Activated CD8-positive, alpha-beta memory T cell treated with anti-CD3 and anti-CD28 coated beads for 48 hours (primary cell): ENCODE results near the gene ASB1.
"Not testable (repeated sequence)": the region's sequence is repeated elsewhere in the genome, so short reads cannot be mapped to it uniquely, and the experiment has no call there.

Source experiments
- DNase-seq, 3 experiments: peaks; one replicate each; pipeline ENCODE4 v3.0.0-alpha.2; 2020; ENCODE audit warnings: low read depth in 2 of 3, low spot score in 2 of 3

Gene ASB1

GRCh38 chr2:238441262-238442114 lies 14.8 kb downstream of the ASB1 start:
- no peak for DNase-seq

GRCh38 chr2:238442257-238442656 lies 15.5 kb downstream of the ASB1 start:
- not testable (repeated sequence) for DNase-seq

GRCh38 chr2:238444242-238444641 lies 17.5 kb downstream of the ASB1 start:
- no peak for DNase-seq

GRCh38 chr2:238445409-238446190 lies 18.9 kb downstream of the ASB1 start:
- DNase-seq: no peak

DNA sequence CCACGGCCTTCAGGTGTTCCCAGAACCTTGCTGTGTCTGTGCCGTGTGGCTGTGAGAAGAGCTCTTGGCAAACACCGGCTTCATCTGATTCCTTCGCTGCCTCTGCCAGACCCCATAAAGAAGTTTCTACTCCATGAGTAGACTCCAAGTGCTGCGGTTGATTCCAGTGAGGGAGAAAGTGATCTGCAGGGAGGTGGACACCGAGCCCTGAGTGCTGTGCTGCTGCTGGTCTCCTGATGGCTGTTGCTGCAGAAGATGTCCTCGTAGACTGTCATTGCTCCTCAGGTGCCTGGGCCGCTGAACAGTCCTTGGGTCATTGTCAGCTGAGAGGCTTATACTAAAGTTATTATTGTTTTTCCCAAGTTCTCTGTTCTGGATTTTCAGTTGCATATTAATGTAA lies 19.6 kb downstream of the ASB1 start:
- DNase-seq: no peak

DNA sequence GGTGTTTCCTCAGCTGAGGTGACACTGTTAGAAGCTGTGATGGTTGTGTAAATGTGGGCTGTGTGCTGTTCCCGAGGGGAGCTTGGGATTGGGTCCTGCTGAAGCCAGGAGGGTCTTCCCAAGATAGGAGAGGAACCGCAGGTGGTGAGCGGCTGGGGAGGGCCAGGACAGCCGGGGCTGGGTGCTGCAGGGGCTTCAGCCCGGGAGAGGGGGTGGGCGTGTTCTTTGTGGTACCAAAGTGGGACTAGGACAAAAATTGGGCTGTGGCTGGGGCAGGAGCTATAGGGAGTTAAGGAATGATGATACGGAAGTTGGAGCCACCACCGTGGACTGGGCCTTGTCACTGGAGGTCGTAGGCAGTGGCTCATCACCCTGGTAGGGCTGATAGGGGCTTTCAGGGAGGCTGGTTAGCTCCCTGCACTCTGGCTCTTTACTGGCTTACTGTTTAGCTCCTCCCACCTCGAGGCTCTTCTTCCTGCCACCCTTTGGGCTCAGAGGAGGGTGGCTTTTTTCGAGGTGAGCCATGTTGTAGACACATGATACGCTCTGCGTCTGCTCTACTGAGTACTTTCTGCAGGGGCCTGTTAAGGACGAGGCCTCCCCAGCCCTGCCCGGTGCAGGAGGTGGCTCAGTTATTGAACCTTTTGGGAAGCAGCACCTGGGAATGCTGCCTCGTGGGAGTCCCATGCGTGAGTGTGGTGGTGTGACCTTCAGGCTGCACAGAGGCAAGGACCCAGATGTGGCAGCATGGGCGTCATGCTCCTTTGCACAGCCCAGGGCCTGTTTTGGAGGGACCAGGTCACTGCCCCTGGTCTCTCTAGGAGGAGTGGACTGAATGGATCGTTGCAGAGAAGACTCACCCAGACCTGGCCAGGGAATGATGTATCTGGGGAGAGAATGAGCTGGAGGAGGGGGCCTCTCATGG lies 21.6 kb downstream of the ASB1 start:
- DNase-seq: no peak

GRCh38 chr2:238449241-238449640 lies 22.5 kb downstream of the ASB1 start:
- no peak for DNase-seq

- no peak for DNase-seq
These were observed 23.2 kb downstream of the ASB1 start for GRCh38 chr2:238449909-238450417.

DNA sequence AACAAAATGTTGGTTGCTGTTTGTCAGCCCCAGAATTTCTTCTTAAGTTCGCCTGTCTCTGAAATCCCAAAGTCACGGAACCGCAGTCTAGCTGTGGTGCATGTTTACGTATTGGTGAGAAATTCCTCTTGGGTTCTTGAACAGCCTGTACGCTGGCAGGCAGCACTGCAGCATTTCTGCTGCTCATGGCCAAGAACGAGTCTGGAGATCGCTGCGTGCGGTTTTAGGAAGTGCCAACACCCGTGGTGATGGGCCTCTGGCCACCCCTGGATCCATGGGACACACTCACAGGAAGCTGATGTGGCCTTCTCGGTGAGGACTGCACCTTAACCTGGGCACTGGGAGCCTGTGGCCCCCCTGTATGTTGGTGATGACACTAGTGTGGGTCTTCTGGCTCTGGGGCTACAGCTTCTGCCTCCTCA lies 23.7 kb downstream of the ASB1 start:
- no peak for DNase-seq

- no peak for DNase-seq
These were observed 27.1 kb downstream of the ASB1 start for GRCh38 chr2:238453842-238454241.

DNA sequence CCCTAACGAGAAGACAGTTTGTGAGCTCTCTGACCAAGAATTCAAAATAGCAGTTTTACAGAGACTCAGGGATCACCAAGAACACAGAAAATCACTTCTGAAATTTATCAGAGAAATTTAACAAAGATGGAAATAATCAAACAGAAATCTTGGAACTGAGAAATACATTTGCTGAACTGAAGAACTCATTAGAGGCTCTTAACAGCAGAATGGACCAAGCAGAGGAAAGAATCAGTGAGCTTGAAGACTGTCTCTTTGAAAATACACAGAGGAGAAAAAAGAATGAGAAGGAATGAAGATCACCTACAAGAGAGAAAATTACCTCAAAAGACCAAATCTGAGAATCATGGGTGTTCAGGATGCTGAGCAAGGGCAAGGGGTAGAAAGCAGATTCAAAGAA lies 29.7 kb downstream of the ASB1 start:
- no peak for DNase-seq

DNA sequence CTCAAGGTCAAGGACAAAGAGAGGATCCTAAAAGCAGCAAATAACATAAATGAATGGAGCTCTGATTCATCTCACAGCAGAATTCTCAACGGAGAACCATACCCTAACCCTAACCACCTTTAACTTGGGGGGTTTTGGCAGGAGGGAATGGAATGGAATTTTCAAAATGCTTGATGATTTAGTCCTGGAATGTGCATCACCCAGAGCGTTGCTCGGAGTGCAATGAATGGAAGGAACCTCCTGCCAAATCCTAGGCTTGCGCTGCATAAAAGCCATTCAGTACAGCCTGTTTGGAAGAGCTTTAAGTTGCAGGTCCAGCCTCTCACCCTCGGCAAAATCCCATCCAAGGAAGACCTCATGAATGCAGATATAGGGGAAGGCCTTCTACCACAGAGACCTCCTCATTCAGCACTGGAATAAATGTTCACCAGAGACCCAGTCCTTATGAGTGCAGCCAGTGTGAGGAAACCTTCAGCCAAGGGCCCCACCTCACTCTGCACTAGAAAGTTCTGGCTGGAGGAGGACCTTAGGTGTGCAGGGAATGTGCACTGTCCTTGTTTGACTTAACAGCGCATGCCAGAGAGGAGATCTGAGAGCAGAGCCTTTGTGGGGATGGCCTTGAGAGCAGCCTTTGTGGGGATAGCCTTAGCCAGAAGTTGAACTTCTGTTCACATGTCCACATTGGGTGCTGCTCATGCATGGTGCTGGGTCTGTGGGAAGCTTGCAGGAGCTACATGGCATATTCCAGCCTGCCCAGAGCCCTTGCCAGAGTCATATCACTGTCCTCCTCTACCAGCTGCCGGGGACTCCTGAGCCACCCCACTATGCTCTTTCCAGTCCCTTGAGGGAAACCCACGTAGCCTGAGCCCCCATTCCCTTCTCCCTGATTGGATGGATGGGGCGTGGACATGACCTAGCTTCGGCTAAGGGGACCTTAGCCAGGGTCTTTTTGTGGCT lies 30.5 kb downstream of the ASB1 start:
- DNase-seq: no peak

GRCh38 chr2:238457927-238458324 lies 31.2 kb downstream of the ASB1 start:
- DNase-seq: no peak

DNA sequence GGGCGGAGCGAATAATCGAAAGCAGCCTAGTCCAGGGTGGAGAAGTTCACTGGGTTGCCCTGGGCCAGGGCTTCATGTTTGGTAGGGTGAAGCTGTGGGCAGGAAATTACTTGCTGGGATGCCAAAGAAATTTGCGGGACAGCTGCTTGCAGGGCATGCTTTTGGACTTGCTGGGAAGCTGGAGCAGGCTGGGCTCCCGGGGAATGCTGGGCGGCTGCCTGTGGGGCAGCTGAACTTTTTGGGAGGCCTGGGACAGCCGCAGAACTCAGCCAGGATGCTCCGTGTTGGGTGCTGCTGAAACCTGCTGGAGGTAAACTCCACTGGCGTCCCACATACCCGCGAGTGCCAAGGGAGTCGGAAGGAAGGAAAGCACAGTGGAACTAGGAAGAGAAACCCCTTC lies 31.9 kb downstream of the ASB1 start:
- no peak for DNase-seq

DNA sequence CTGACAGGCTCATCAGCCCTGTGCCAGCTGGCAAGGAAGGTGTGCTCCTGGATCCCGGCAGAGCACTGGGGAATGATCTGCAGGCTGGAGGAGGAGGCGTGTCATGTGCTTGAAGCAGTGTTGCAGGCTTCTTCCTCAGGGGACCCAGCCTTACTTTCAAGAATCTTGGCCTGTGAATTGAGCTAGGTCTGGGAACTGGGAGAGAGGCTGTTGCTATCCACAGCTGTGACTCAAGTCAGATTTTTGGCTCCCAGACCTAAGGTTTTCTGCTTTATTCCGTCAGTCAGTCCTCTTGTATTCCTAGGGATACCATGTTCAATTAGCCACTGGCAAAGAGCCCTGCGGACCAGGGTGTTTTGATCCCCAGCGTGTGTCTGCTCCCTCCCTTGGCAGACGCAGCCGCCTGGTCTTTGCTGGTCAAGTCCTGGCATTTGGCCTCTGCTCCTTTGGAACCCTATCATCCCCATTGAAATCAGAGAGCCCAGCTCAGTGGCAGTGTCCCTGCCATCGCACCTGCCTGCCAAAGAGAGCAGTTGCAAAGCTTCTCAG lies 32.4 kb downstream of the ASB1 start:
- DNase-seq: no peak

- no peak for DNase-seq
These were observed 34.3 kb downstream of the ASB1 start for GRCh38 chr2:238461051-238461450.

DNA sequence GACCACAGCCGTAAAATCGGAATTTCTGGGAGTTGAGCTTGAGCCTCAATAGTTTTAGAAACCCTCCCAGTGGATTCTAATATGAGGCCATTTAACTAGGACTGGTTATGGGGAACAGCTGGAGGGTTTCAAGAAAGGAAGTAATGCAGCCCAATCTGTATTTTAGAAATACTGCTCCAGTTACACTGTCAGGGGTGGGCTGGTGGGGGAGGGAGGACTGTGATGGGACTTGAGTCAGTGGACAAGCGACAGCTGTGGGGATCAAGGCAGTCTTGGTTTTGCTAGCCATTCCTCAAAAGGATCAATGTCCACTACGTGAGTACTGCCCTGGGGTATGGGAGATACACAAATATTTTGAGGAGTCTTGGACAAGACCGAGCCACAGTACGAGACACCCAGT lies 34.8 kb downstream of the ASB1 start:
- no peak for DNase-seq

GRCh38 chr2:238461916-238462315 lies 35.2 kb downstream of the ASB1 start:
- DNase-seq: no peak

GRCh38 chr2:238462782-238463396 lies 36.2 kb downstream of the ASB1 start:
- no peak for DNase-seq
